HL-60 (cell line): ENCODE results near the gene DTWD2.
A peak's percentile ranks its signal among the peaks of the same experiment; 100 is the strongest.

Experiments used
- DNase-seq, 2 experiments: peaks; one replicate each; pipeline ENCODE4 v3.0.0-alpha.2; 2010 to 2020; ENCODE audit warnings: low read depth in 1 of 2, low spot score in 1 of 2
- H3K27ac ChIP-seq: fragments of 250-450 bp; sonication (Bioruptor Pico); replicated peaks from 2 replicates; pipeline ENCODE4 v1.5.1; 2020; ENCODE audit warnings: mild to moderate bottlenecking, moderate library complexity
- H3K27me3 ChIP-seq: fragments of 250-450 bp; sonication (Bioruptor Pico); 2 replicates; pipeline ENCODE4 v1.5.1; 2021; ENCODE audit warnings: mild to moderate bottlenecking, moderate library complexity; ENCODE audit not compliant: insufficient read depth, poor library complexity, severe bottlenecking
- H3K4me3 ChIP-seq: replicated peaks from 2 replicates; pipeline ENCODE4 v1.5.1; 2011; ENCODE audit warnings: mild to moderate bottlenecking, control low read depth, low read length; ENCODE audit not compliant: insufficient read depth
- CTCF ChIP-seq: IDR thresholded peaks from one replicate; pipeline ENCODE4 v1.5.1; 2011; ENCODE audit warnings: low read length, control low read depth, inconsistent platforms; ENCODE audit not compliant: insufficient read depth
- GABPA ChIP-seq: IDR thresholded peaks from 2 replicates; pipeline ENCODE4 v1.6.1; 2012; ENCODE audit warnings: low read depth
- POLR2AphosphoS5 ChIP-seq: IDR thresholded peaks from 2 replicates; pipeline ENCODE4 v1.6.1; 2012; ENCODE audit warnings: low read depth
- REST ChIP-seq: IDR thresholded peaks from 2 replicates; pipeline ENCODE4 v1.6.1; 2012; ENCODE audit warnings: low read depth; ENCODE audit not compliant: insufficient replicate concordance
- SPI1 ChIP-seq: IDR thresholded peaks from 2 replicates; pipeline ENCODE4 v1.6.1; 2012; ENCODE audit warnings: low read depth, mild to moderate bottlenecking, borderline replicate concordance

DTWD2 gene

DNA sequence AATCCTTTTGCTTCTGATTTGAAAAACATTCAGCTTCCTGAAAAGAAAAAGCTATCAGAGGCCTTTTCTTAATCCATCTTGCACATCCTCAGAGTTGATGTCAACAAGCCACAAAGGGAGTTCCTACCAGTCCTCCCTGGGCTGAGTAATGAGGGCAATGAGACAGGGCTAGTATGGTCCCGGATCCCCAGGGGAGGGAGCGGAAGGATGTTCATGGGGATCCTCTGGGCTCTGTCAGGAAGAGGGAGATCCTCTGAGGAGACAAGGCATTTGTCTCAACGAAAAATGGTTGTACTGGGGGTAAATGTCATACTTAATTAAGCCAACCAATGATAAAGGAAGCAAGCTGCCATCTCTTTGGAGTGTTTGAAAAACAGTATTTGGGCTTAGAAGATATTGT lies 195.3 kb downstream of the DTWD2 start:
- no peak for DNase-seq
- no peak for TF ChIP-seq CTCF
- no peak overlapping the region for H3K4me3 ChIP-seq
- H3K27ac ChIP-seq: no peak overlapping the region
- no peaks in the 10 kb centered on the region for H3K27me3 ChIP-seq

GRCh38 chr5:118791926-118792734 lies 196.2 kb downstream of the DTWD2 start:
- TF ChIP-seq SPI1 (no peak), CTCF (peak; percentile 44)
- no peak overlapping the region for H3K4me3 ChIP-seq
- DNase-seq: peak in 1 of 2 experiments; percentile 7
- no peaks in the 10 kb centered on the region for H3K27me3 ChIP-seq
- no peak overlapping the region for H3K27ac ChIP-seq

DNA sequence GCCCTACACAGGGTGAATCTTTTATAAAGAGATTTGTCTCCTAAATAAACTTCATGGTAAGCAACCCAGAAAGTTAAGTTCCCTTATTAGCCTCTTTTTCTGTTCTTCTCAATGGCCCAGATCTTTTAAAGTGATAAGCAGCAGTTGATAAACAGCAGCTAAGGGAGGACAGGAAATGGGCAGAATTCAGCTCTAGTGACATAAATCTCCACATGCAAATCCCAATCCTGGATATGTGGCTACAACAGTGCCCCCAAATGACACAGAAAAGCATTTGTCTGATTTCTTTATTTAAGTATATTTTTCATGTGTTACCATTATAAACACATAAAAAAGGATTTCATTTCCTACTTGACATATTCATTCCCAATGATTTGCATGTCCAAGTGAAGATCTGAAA lies 199.0 kb downstream of the DTWD2 start:
- DNase-seq: no peak
- Histone ChIP-seq H3K27me3 (no peaks in the 10 kb centered on the region), H3K4me3 (no peak overlapping the region), H3K27ac (no peak overlapping the region)
- TF ChIP-seq SPI1: no peak
- TF ChIP-seq GABPA: no peak
- no peak for TF ChIP-seq REST
- no peak for TF ChIP-seq CTCF
- TF ChIP-seq POLR2AphosphoS5: no peak

DNA sequence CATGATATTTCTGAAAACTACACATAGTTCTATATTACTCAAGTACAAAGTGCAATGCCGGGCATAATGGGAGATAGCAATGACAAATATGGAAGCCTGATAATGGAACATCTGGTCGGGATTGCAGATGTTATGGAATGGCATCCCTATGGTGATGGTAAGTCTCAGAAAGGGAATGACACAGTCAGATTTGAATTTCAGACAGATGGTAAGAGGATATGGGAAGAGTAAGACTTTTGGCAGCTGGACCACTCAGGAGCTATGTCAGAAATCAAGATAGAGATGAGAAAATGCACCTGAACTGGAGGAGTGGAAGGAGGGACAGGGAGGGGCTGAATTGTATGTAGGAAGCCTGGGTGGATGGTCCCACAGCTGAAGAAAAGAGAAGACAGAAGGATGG lies 200.0 kb downstream of the DTWD2 start:
- H3K27ac ChIP-seq: no peak overlapping the region
- no peak overlapping the region for H3K4me3 ChIP-seq
- no peak for TF ChIP-seq SPI1
- no peak for TF ChIP-seq CTCF
- no peak for TF ChIP-seq REST
- no peak for TF ChIP-seq GABPA
- TF ChIP-seq POLR2AphosphoS5: no peak
- no peaks in the 10 kb centered on the region for H3K27me3 ChIP-seq
- DNase-seq: no peak
